Measurements from ENCODE around the gene HEXIM2.

DNA sequence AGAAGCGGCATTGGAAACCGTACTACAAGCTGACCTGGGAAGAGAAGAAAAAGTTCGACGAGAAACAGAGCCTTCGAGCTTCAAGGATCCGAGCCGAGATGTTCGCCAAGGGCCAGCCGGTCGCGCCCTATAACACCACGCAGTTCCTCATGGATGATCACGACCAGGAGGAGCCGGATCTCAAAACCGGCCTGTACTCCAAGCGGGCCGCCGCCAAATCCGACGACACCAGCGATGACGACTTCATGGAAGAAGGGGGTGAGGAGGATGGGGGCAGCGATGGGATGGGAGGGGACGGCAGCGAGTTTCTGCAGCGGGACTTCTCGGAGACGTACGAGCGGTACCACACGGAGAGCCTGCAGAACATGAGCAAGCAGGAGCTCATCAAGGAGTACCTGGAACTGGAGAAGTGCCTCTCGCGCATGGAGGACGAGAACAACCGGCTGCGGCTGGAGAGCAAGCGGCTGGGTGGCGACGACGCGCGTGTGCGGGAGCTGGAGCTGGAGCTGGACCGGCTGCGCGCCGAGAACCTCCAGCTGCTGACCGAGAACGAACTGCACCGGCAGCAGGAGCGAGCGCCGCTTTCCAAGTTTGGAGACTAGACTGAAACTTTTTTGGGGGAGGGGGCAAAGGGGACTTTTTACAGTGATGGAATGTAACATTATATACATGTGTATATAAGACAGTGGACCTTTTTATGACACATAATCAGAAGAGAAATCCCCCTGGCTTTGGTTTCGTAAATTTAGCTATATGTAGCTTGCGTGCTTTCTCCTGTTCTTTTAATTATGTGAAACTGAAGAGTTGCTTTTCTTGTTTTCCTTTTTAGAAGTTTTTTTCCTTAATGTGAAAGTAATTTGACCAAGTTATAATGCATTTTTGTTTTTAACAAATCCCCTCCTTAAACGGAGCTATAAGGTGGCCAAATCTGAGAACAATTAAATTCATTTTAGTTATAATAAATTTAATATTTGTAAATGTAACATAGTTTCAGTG lies 11.7 kb upstream of the HEXIM2 start:
- TF ChIP-seq CTCF (IDR thresholded peaks at IDR 0.05; ENCODE audit: insufficient read depth, low read length, poor library complexity, severe bottlenecking) (no peak), EZH2phosphoT487 (conservative IDR thresholded peaks at IDR 0.05; ENCODE audit: low read length) (no peak)
